GM23338 (cell line): ENCODE measurements around the gene CLIC5. TPM values are rescaled to one million over a fixed set of nuclear protein-coding genes. Genes with fewer than 3 reads are reported as not detected.

Source experiments
- ATAC-seq: fragments of 200-7000 bp; cut with Tn5 transposase; 3 replicates; pipeline ENCODE4 v1.9.1; 2020
- DNase-seq: peaks from one replicate; pipeline ENCODE4 v3.0.0-alpha.2; 2015; ENCODE audit warnings: low spot score
- H2AFZ ChIP-seq: fragments of 200-600 bp; sonication (generic); 2 replicates; pipeline ENCODE4 v1.8.0; 2016; ENCODE audit warnings: antibody characterized with exemption, mild to moderate bottlenecking, moderate library complexity
- H3F3A ChIP-seq: fragments of 200-600 bp; sonication (generic); replicated peaks from 2 replicates; pipeline ENCODE4 v1.8.0; 2017; ENCODE audit warnings: antibody characterized with exemption, mixed run types, low read depth
- H3K27ac ChIP-seq: fragments of 200-600 bp; sonication (generic); 2 replicates; pipeline ENCODE4 v1.6.1; 2016; ENCODE audit warnings: low read depth
- H3K27me3 ChIP-seq: fragments of 200-600 bp; sonication (generic); 2 replicates; pipeline ENCODE4 v1.8.0; 2016; ENCODE audit warnings: mild to moderate bottlenecking, mixed run types, moderate library complexity; ENCODE audit not compliant: insufficient read depth
- H3K36me3 ChIP-seq: fragments of 200-600 bp; sonication (generic); 2 replicates; pipeline ENCODE4 v1.8.0; 2016; ENCODE audit warnings: mild to moderate bottlenecking; ENCODE audit not compliant: insufficient read depth
- H3K4me1 ChIP-seq: fragments of 200-600 bp; sonication (generic); 2 replicates; pipeline ENCODE4 v1.8.0; 2016; ENCODE audit warnings: mild to moderate bottlenecking, moderate library complexity; ENCODE audit not compliant: insufficient read depth
- H3K4me2 ChIP-seq: fragments of 200-600 bp; sonication (generic); 2 replicates; pipeline ENCODE4 v1.7.1; 2017; ENCODE audit warnings: mixed run types
- H3K4me3 ChIP-seq: fragments of 200-600 bp; sonication (generic); 2 replicates; pipeline ENCODE4 v1.6.1; 2016; ENCODE audit warnings: mixed run types
- H3K79me2 ChIP-seq: fragments of 200-600 bp; sonication (generic); replicated peaks from 2 replicates; pipeline ENCODE4 v1.8.0; 2017; ENCODE audit warnings: mild to moderate bottlenecking; ENCODE audit not compliant: insufficient read depth
- H3K9me2 ChIP-seq: fragments of 200-600 bp; sonication (generic); 2 replicates; pipeline ENCODE4 v1.8.0; 2017; ENCODE audit not compliant: insufficient read depth
- H4K20me1 ChIP-seq: fragments of 200-600 bp; sonication (generic); replicated peaks from 2 replicates; pipeline ENCODE4 v1.8.0; 2017; ENCODE audit warnings: mild to moderate bottlenecking; ENCODE audit not compliant: insufficient read depth
- H3K27ac Mint-ChIP-seq: 2 replicates; pipeline ENCODE4 v1.8.0; 2020; ENCODE audit warnings: inconsistent platforms, mild to moderate bottlenecking, moderate library complexity, mixed read lengths
- H3K27me3 Mint-ChIP-seq: 3 replicates; pipeline ENCODE4 v1.8.0; 2022; ENCODE audit warnings: low read depth, mild to moderate bottlenecking, moderate library complexity, mixed read lengths, inconsistent platforms; ENCODE audit not compliant: insufficient read depth, poor library complexity
- H3K36me3 Mint-ChIP-seq: 3 replicates; pipeline ENCODE4 v1.8.0; 2021; ENCODE audit warnings: low read depth, mild to moderate bottlenecking, inconsistent platforms, moderate library complexity, mixed read lengths
- H3K4me1 Mint-ChIP-seq: 3 replicates; pipeline ENCODE4 v1.8.0; 2020; ENCODE audit warnings: mild to moderate bottlenecking, inconsistent platforms, mixed read lengths
- H3K4me3 Mint-ChIP-seq: 3 replicates; pipeline ENCODE4 v1.8.0; 2021; ENCODE audit warnings: moderate library complexity, mild to moderate bottlenecking, inconsistent platforms, mixed read lengths
- H3K9me3 Mint-ChIP-seq: 3 replicates; pipeline ENCODE4 v1.8.0; 2020; ENCODE audit warnings: moderate library complexity, mild to moderate bottlenecking, inconsistent platforms, mixed read lengths
- CREB1 ChIP-seq: fragments of 250-450 bp; sonication (Bioruptor Pico); IDR thresholded peaks from 2 replicates; pipeline ENCODE4 v1.5.0; 2020; ENCODE audit warnings: low read depth, mild to moderate bottlenecking, moderate library complexity
- CTCF ChIP-seq, 2 experiments: fragments of 200-600 bp in 1 of 2; sonication (generic) in 1 of 2; conservative IDR thresholded peaks; 2 replicates each; pipeline versions ENCODE4 v1.5.1 to v1.6.1; 2016 to 2017; ENCODE audit warnings: antibody characterized with exemption in 2 of 2, low read depth in 2 of 2, mild to moderate bottlenecking in 2 of 2, moderate library complexity in 1 of 2
- ETS1 ChIP-seq: IDR thresholded peaks from 2 replicates; pipeline ENCODE4 v1.6.1; 2016; ENCODE audit warnings: antibody characterized with exemption
- EZH2 ChIP-seq: fragments of 200-600 bp; sonication (generic); IDR thresholded peaks from one replicate; pipeline ENCODE4 v1.8.0; 2017; ENCODE audit warnings: antibody characterized with exemption, mild to moderate bottlenecking, low read depth; ENCODE audit not compliant: unreplicated experiment
- EZH2phosphoT487 ChIP-seq: fragments of 200-600 bp; sonication (generic); IDR thresholded peaks from one replicate; pipeline ENCODE4 v1.8.1; 2018; ENCODE audit warnings: antibody characterized with exemption; ENCODE audit not compliant: unreplicated experiment
- JUNB ChIP-seq: IDR thresholded peaks from one replicate; pipeline ENCODE4 v1.6.1; 2016; ENCODE audit warnings: antibody characterized with exemption; ENCODE audit not compliant: unreplicated experiment
- NANOG ChIP-seq: IDR thresholded peaks from 2 replicates; pipeline ENCODE4 v1.6.1; 2016; ENCODE audit warnings: antibody characterized with exemption, borderline replicate concordance
- POLR2AphosphoS5 ChIP-seq: IDR thresholded peaks from 2 replicates; pipeline ENCODE4 v1.6.1; 2016; ENCODE audit warnings: antibody characterized with exemption, low read depth
- REST ChIP-seq: IDR thresholded peaks from one replicate; pipeline ENCODE4 v1.6.1; 2018; ENCODE audit warnings: antibody characterized with exemption; ENCODE audit not compliant: unreplicated experiment
- STAT1 ChIP-seq: IDR thresholded peaks from one replicate; pipeline ENCODE4 v1.6.1; 2016; ENCODE audit warnings: antibody characterized with exemption; ENCODE audit not compliant: unreplicated experiment
- ZNF114 ChIP-seq: fragments of 250-450 bp; sonication (Bioruptor Pico); IDR thresholded peaks from 2 replicates; pipeline ENCODE4 v1.5.0; 2020; ENCODE audit warnings: mild to moderate bottlenecking, moderate library complexity
- ZNF331 ChIP-seq: fragments of 250-450 bp; sonication (Bioruptor Pico); IDR thresholded peaks from 2 replicates; pipeline ENCODE4 v1.5.0; 2020; ENCODE audit warnings: low read depth, mild to moderate bottlenecking, moderate library complexity
- ZNF462 ChIP-seq: fragments of 250-450 bp; sonication (Bioruptor Pico); IDR thresholded peaks from 2 replicates; pipeline ENCODE4 v1.5.0; 2020; ENCODE audit warnings: mild to moderate bottlenecking, moderate library complexity
- polyA plus RNA-seq: library from polyadenylated mRNA; unstranded; fragments of >200 nt; fragmentation: Nextera tagmentation; extraction: Ambion mirVana; gene quantifications from 2 replicates; pipeline ENCODE4 v1.2.1, GENCODE V29; 2016
- total RNA-seq: library from RNA; depleted of rRNA; stranded (reverse); fragments of >200 nt; shearing (Covaris generic); gene quantifications from 2 replicates; pipeline ENCODE4 v1.2.3, GENCODE V29; 2014

CLIC5 gene
- total and polyA plus RNA-seq, 2 experiments from 2014 or later = 0.08 TPM; not detected in 1

- Histone ChIP-seq H3K79me2 (no peaks in the 10 kb centered on the region), H4K20me1 (no peaks in the 10 kb centered on the region), H3F3A (peaks cover 5% of the 10 kb centered on the region; the same call in 1 of the 2 replicates), H3K27me3 (peaks cover 40% of the 10 kb centered on the region), H3K9me2 (peaks cover 7% of the 10 kb centered on the region; the same call in 1 of the 2 replicates), H3K36me3 (no peaks in the 10 kb centered on the region; the same call in 1 of the 2 replicates), H2AFZ (no peak overlapping the region), H3K4me1 (peaks cover 21% of the 10 kb centered on the region), H3K4me3 (peak overlapping the region; percentile 82; the same call in 1 of the 2 replicates), H3K27ac (no peak overlapping the region), H3K4me2 (peak overlapping the region; percentile 95)
- Mint-ChIP-seq H3K27ac (no peak overlapping the region), H3K9me3 (peaks cover 6% of the 10 kb centered on the region; the same call in 1 of the 3 replicates), H3K36me3 (no peaks in the 10 kb centered on the region; the same call in 2 of the 3 replicates), H3K4me1 (peaks cover 34% of the 10 kb centered on the region), H3K4me3 (no peak overlapping the region), H3K27me3 (peaks cover 39% of the 10 kb centered on the region)
- ATAC-seq = no peak
- DNase-seq = no peak
- TF ChIP-seq REST (no peak), ZNF331 (no peak), EZH2phosphoT487 (no peak), EZH2 (no peak), ZNF114 (no peak), STAT1 (no peak), ZNF462 (no peak), NANOG (no peak), CTCF (conservative IDR thresholded peaks at IDR 0.05; ENCODE audit: low read depth in 2 of 2) (no peak), POLR2AphosphoS5 (no peak), ETS1 (no peak), JUNB (no peak), CREB1 (CRISPR knock-in tag) (no peak)
Observed at GRCh38 chr6:46012834-46013233, 2.8 kb downstream of the CLIC5 start.
